ENCODE results near the gene SRXN1.
"Not testable (repeated sequence)": the region's sequence is repeated elsewhere in the genome, so short reads cannot be mapped to it uniquely, and the experiment has no call there.

The SRXN1 gene

GRCh38 chr20:695165-695866 lies 42.3 kb upstream of the SRXN1 start:
- no peaks in the 10 kb centered on the region for H3K79me2 ChIP-seq (ENCODE audit: insufficient read depth, low read length)
- DNase-seq (no peak), ATAC-seq (ENCODE audit: insufficient read depth, low read depth) (no peak)
- no peaks in the 10 kb centered on the region for H3K36me3 ChIP-seq (ENCODE audit: insufficient read depth, low read length)
- H3K27ac ChIP-seq (ENCODE audit: low read length), result no peak overlapping the region
- no peak overlapping the region for H3K9ac ChIP-seq (ENCODE audit: low read depth, low read length)
- no peak overlapping the region for H3K4me3 ChIP-seq (ENCODE audit: low read depth in 1 of 2, low read length in 2 of 2)
- H2AFZ ChIP-seq (ENCODE audit: low read depth, low read length), result no peak overlapping the region
- TF ChIP-seq, protein P1, sequence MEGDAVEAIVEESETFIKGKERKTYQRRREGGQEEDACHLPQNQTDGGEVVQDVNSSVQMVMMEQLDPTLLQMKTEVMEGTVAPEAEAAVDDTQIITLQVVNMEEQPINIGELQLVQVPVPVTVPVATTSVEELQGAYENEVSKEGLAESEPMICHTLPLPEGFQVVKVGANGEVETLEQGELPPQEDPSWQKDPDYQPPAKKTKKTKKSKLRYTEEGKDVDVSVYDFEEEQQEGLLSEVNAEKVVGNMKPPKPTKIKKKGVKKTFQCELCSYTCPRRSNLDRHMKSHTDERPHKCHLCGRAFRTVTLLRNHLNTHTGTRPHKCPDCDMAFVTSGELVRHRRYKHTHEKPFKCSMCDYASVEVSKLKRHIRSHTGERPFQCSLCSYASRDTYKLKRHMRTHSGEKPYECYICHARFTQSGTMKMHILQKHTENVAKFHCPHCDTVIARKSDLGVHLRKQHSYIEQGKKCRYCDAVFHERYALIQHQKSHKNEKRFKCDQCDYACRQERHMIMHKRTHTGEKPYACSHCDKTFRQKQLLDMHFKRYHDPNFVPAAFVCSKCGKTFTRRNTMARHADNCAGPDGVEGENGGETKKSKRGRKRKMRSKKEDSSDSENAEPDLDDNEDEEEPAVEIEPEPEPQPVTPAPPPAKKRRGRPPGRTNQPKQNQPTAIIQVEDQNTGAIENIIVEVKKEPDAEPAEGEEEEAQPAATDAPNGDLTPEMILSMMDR (IDR thresholded peaks at IDR 0.05; ENCODE audit: borderline replicate concordance, extremely low read depth, low read length, poor library complexity, severe bottlenecking), result no peak
- no peak for TF ChIP-seq EZH2 (IDR thresholded peaks at IDR 0.05; ENCODE audit: borderline replicate concordance, low read depth, low read length, severe bottlenecking)
- H3K9me3 ChIP-seq (ENCODE audit: insufficient read depth, low read length, severe bottlenecking), result no peaks in the 10 kb centered on the region
- H3K4me2 ChIP-seq (ENCODE audit: insufficient read depth, low read length), result no peak overlapping the region
- H3K27me3 ChIP-seq (ENCODE audit: insufficient read depth, low read length, poor library complexity), result peaks cover 7% of the 10 kb centered on the region
- no peaks in the 10 kb centered on the region; the same call in 1 of the 2 replicates for H4K20me1 ChIP-seq (ENCODE audit: insufficient read depth, low read length)
- H3K4me1 ChIP-seq (ENCODE audit: insufficient read depth, low read length), result no peaks in the 10 kb centered on the region

GRCh38 chr20:694496-694895 lies 41.5 kb upstream of the SRXN1 start:
- H2AFZ ChIP-seq (ENCODE audit: low read depth, low read length), result no peak overlapping the region
- no peaks in the 10 kb centered on the region for H3K36me3 ChIP-seq (ENCODE audit: insufficient read depth, low read length)
- H3K9ac ChIP-seq (ENCODE audit: low read depth, low read length), result no peak overlapping the region
- H3K27me3 ChIP-seq (ENCODE audit: insufficient read depth, low read length, poor library complexity), result peaks cover 7% of the 10 kb centered on the region
- ATAC-seq (ENCODE audit: insufficient read depth, low read depth), result no peak
- no peaks in the 10 kb centered on the region; the same call in 1 of the 2 replicates for H4K20me1 ChIP-seq (ENCODE audit: insufficient read depth, low read length)
- no peak overlapping the region for H3K27ac ChIP-seq (ENCODE audit: low read length)
- no peaks in the 10 kb centered on the region for H3K79me2 ChIP-seq (ENCODE audit: insufficient read depth, low read length)
- no peaks in the 10 kb centered on the region for H3K4me1 ChIP-seq (ENCODE audit: insufficient read depth, low read length)
- no peak for DNase-seq
- no peaks in the 10 kb centered on the region for H3K9me3 ChIP-seq (ENCODE audit: insufficient read depth, low read length, severe bottlenecking)
- no peak overlapping the region for H3K4me3 ChIP-seq (ENCODE audit: low read depth in 1 of 2, low read length in 2 of 2)
- TF ChIP-seq EZH2 (IDR thresholded peaks at IDR 0.05; ENCODE audit: borderline replicate concordance, low read depth, low read length, severe bottlenecking), result no peak
- TF ChIP-seq, protein P1 (IDR thresholded peaks at IDR 0.05; ENCODE audit: borderline replicate concordance, extremely low read depth, low read length, poor library complexity, severe bottlenecking), result no peak
- H3K4me2 ChIP-seq (ENCODE audit: insufficient read depth, low read length), result no peak overlapping the region

DNA sequence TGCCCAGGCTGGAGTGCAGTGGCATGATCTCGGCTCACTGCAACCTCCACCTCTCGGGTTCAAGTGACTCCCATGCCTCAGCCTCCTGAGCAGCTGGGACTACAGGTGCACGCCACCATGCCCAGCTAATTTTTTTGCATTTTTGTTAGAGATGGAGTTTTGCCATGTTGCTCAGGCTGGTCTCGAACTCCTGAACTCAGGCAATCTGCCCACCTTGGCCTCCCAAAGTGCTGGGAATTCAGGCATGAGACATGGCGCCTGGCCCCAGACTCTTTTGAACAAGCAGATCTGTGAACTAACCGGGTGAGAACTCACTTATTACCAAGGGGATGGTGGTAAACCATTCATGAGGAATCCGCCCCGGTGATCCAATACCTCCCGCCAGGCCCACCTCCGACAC lies 40.8 kb upstream of the SRXN1 start:
- not testable (repeated sequence) for H3K4me2 ChIP-seq (ENCODE audit: insufficient read depth, low read length); H4K20me1 ChIP-seq (ENCODE audit: insufficient read depth, low read length); H3K27me3 ChIP-seq (ENCODE audit: insufficient read depth, low read length, poor library complexity); H3K4me3 ChIP-seq (ENCODE audit: low read depth in 1 of 2, low read length in 2 of 2); H3K9me3 ChIP-seq (ENCODE audit: insufficient read depth, low read length, severe bottlenecking); H2AFZ ChIP-seq (ENCODE audit: low read depth, low read length); DNase-seq; H3K79me2 ChIP-seq (ENCODE audit: insufficient read depth, low read length); H3K4me1 ChIP-seq (ENCODE audit: insufficient read depth, low read length); H3K9ac ChIP-seq (ENCODE audit: low read depth, low read length); ATAC-seq (ENCODE audit: insufficient read depth, low read depth); H3K36me3 ChIP-seq (ENCODE audit: insufficient read depth, low read length); H3K27ac ChIP-seq (ENCODE audit: low read length)

DNA sequence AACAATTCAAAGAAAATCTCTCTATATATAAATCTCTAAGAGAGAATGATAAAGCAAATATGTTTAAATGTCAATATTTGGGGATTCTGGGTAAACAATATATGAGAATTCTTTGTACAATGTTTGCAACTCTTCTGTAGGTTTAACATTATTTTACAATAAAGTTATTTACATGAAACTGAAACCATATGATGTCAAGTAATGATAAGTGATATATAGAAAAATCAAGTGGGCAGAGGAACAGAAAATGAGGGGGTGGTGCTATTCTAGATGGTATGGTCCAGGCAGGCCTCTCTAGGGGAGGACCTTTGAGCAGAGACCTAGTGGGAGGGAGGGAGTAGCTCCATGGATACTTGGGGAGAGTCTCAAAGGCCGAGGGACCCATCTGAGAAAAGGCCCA lies 39.0 kb upstream of the SRXN1 start:
- H3K27me3 ChIP-seq (ENCODE audit: insufficient read depth, low read length, poor library complexity), result peaks cover 12% of the 10 kb centered on the region
- H3K4me3 ChIP-seq (ENCODE audit: low read depth in 1 of 2, low read length in 2 of 2), result no peak overlapping the region
- no peaks in the 10 kb centered on the region for H3K9me3 ChIP-seq (ENCODE audit: insufficient read depth, low read length, severe bottlenecking)
- TF ChIP-seq, protein P1 (IDR thresholded peaks at IDR 0.05; ENCODE audit: borderline replicate concordance, extremely low read depth, low read length, poor library complexity, severe bottlenecking), result no peak
- no peak for TF ChIP-seq EZH2 (IDR thresholded peaks at IDR 0.05; ENCODE audit: borderline replicate concordance, low read depth, low read length, severe bottlenecking)
- H3K4me2 ChIP-seq (ENCODE audit: insufficient read depth, low read length), result no peak overlapping the region
- H3K79me2 ChIP-seq (ENCODE audit: insufficient read depth, low read length), result no peaks in the 10 kb centered on the region
- ATAC-seq (ENCODE audit: insufficient read depth, low read depth) (no peak), DNase-seq (no peak)
- H4K20me1 ChIP-seq (ENCODE audit: insufficient read depth, low read length), result no peaks in the 10 kb centered on the region; the same call in 1 of the 2 replicates
- no peak overlapping the region for H2AFZ ChIP-seq (ENCODE audit: low read depth, low read length)
- no peaks in the 10 kb centered on the region for H3K36me3 ChIP-seq (ENCODE audit: insufficient read depth, low read length)
- H3K9ac ChIP-seq (ENCODE audit: low read depth, low read length), result no peak overlapping the region
- H3K4me1 ChIP-seq (ENCODE audit: insufficient read depth, low read length), result no peaks in the 10 kb centered on the region
- no peak overlapping the region for H3K27ac ChIP-seq (ENCODE audit: low read length)
